ENCODE data around the gene KCNN3. TPM values are rescaled to one million over a fixed set of nuclear protein-coding genes. Genes with fewer than 3 reads are reported as not detected.

Gene KCNN3
- total and polyA plus RNA-seq, 4 donors = 0.47 to 4.9 (median 1.9) TPM

DNA sequence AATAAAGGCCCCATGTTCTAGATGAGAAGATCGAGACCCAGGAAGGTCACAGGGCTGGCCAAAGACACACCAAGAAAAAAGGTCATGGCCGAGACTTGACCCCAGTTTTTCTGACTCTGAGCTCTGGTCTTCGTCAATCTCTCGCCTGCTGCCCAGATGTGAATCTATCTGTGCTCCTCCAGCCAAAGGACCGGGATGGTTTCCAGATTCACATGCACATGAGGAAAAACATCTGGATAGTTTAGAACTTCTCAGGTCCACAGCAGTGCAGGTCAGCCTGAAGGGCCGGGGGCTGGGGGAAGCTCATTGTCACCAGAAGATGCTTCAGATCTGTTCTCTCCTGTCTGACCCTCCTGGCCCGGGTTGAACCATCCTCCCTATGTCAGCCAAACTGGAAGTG, 49.0 kb downstream of the KCNN3 start:
- no peaks in the 10 kb centered on the region for H3K36me3 ChIP-seq (ENCODE audit: control insufficient read depth in 4 of 4, insufficient read depth in 4 of 4, low read length in 4 of 4)
- no peak overlapping the region for H3K27ac ChIP-seq (ENCODE audit: low read depth in 1 of 2, low read length in 1 of 2)
- no peaks in the 10 kb centered on the region for H3K27me3 ChIP-seq (ENCODE audit: control insufficient read depth in 3 of 3, insufficient read depth in 3 of 3, low read length in 2 of 3)
- no peaks in the 10 kb centered on the region for H3K4me1 ChIP-seq (ENCODE audit: control insufficient read depth in 5 of 5, insufficient read depth in 5 of 5, low read length in 5 of 5)
- TF ChIP-seq, protein P1, sequence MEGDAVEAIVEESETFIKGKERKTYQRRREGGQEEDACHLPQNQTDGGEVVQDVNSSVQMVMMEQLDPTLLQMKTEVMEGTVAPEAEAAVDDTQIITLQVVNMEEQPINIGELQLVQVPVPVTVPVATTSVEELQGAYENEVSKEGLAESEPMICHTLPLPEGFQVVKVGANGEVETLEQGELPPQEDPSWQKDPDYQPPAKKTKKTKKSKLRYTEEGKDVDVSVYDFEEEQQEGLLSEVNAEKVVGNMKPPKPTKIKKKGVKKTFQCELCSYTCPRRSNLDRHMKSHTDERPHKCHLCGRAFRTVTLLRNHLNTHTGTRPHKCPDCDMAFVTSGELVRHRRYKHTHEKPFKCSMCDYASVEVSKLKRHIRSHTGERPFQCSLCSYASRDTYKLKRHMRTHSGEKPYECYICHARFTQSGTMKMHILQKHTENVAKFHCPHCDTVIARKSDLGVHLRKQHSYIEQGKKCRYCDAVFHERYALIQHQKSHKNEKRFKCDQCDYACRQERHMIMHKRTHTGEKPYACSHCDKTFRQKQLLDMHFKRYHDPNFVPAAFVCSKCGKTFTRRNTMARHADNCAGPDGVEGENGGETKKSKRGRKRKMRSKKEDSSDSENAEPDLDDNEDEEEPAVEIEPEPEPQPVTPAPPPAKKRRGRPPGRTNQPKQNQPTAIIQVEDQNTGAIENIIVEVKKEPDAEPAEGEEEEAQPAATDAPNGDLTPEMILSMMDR (IDR thresholded peaks at IDR 0.05; ENCODE audit: control extremely low read depth, extremely low read depth) = no peak
- no peak for ATAC-seq (ENCODE audit: insufficient read depth, low FRiP score)
- DNase-seq = peak; percentile 35 to 67 (median 66)
- 77 to 91% methylated on average over 7 of the region's 7 CpGs for WGBS, 2 donors
- no peak overlapping the region for H3K4me3 ChIP-seq
- H3K9me3 ChIP-seq (ENCODE audit: control insufficient read depth in 4 of 4, insufficient read depth in 3 of 4, low read length in 3 of 4) = no peaks in the 10 kb centered on the region
- no peak overlapping the region for H3K9ac ChIP-seq (ENCODE audit: insufficient read depth in 1 of 2, low read length in 2 of 2)

DNA sequence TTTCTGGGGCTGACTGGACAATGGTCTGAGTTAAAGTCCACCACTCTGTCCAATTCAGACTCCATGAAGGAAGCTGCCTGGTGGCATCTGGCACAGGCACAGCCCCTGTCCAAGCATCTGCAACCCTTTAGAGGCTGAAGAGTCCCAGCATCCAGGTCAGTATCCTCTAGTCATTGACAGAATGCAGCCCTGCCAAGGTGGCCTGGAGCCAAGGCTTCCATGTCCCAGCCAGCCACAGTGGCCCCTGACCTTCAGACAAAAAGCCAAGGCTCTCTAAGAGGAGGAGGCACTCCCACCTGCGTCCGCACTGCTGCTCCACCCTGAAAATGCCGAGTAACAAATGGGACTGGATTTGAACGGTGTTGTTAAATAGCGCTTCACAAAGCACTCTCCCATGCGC, 49.4 kb downstream of the KCNN3 start:
- no peak for DNase-seq
- TF ChIP-seq, protein P1 (IDR thresholded peaks at IDR 0.05; ENCODE audit: control extremely low read depth, extremely low read depth) = no peak
- Histone ChIP-seq H3K36me3 (ENCODE audit: control insufficient read depth in 4 of 4, insufficient read depth in 4 of 4, low read length in 4 of 4) (no peaks in the 10 kb centered on the region), H3K4me1 (ENCODE audit: control insufficient read depth in 5 of 5, insufficient read depth in 5 of 5, low read length in 5 of 5) (no peaks in the 10 kb centered on the region), H3K9me3 (ENCODE audit: control insufficient read depth in 4 of 4, insufficient read depth in 3 of 4, low read length in 3 of 4) (no peaks in the 10 kb centered on the region), H3K27ac (ENCODE audit: low read depth in 1 of 2, low read length in 1 of 2) (no peak overlapping the region), H3K9ac (ENCODE audit: insufficient read depth in 1 of 2, low read length in 2 of 2) (no peak overlapping the region), H3K27me3 (ENCODE audit: control insufficient read depth in 3 of 3, insufficient read depth in 3 of 3, low read length in 2 of 3) (no peaks in the 10 kb centered on the region), H3K4me3 (no peak overlapping the region)
- ATAC-seq (ENCODE audit: insufficient read depth, low FRiP score) = no peak
- WGBS, 2 donors = 92 to 93% methylated on average over 6 of the region's 6 CpGs

DNA sequence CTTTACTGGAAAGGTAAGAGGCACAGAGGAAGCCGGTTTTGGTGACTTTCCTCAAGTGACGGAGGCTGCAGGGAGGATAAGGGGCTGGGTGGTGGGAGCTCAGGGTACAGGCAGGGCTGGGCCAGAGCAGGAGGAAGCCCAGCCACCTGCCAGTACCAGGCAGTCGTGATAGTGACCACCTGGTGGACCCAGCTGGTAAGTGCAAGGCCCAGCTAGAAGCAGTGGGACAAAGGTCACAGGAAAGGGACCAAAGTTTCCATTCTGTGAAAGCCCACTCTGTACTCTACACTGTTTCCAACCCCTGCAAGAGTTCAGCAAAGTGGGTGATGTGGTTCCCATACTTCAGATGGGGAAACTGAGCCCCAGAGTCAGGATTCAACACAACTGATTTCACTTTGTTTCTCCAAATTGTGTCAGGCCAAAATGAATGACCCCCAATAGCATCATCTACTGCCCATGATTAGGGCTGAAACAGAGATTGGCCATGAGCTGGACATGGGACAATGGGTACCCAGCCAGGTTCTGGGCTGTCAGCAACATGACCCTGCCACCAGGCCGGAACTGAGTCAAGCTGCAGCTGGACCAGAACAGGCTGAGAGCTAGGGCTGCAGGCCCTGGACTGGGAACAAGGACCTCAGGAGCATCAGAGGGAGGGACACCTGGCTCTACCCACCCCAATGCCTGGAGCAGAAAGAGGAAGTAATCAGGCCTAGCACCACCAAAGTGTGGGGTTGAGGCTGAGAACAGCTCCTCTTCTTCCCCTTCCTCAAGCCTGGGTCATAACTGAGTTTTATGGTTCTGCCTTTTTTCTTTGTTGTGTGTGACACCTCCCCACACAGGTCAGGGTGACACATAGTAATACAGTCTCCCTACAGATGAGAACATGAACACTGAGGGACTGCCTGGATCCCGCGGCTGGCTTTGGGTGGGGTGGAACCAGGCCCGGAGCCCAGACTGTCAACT, 50.2 kb downstream of the KCNN3 start:
- no peak for ATAC-seq (ENCODE audit: insufficient read depth, low FRiP score)

More for the DNA sequence above, 50.2 kb downstream of the KCNN3 start:
- H3K9me3 ChIP-seq (ENCODE audit: control insufficient read depth in 4 of 4, insufficient read depth in 3 of 4, low read length in 3 of 4) = no peaks in the 10 kb centered on the region
- DNase-seq = no peak
- no peaks in the 10 kb centered on the region for H3K4me1 ChIP-seq (ENCODE audit: control insufficient read depth in 5 of 5, insufficient read depth in 5 of 5, low read length in 5 of 5)
- H3K9ac ChIP-seq (ENCODE audit: insufficient read depth in 1 of 2, low read length in 2 of 2) = no peak overlapping the region
- WGBS, 2 donors = 80 to 85% methylated on average over 7 of the region's 7 CpGs
- no peak overlapping the region for H3K27ac ChIP-seq (ENCODE audit: low read depth in 1 of 2, low read length in 1 of 2)
- no peaks in the 10 kb centered on the region for H3K27me3 ChIP-seq (ENCODE audit: control insufficient read depth in 3 of 3, insufficient read depth in 3 of 3, low read length in 2 of 3)
- H3K36me3 ChIP-seq (ENCODE audit: control insufficient read depth in 4 of 4, insufficient read depth in 4 of 4, low read length in 4 of 4) = no peaks in the 10 kb centered on the region
- TF ChIP-seq, protein P1 (IDR thresholded peaks at IDR 0.05; ENCODE audit: control extremely low read depth, extremely low read depth) = no peak
- H3K4me3 ChIP-seq = no peak overlapping the region

All from lung (tissue), 12 donors.